H1 (cell line): Measurements from ENCODE around the gene MAN2A1.

Source experiments
- GABPA ChIP-seq: IDR thresholded peaks from 2 replicates; pipeline ENCODE4 v1.6.1; 2011; ENCODE audit warnings: mild to moderate bottlenecking, low read length, moderate library complexity, borderline replicate concordance; ENCODE audit not compliant: insufficient read depth
- POLR2AphosphoS5 ChIP-seq: IDR thresholded peaks from 2 replicates; pipeline ENCODE4 v1.6.1; 2011; ENCODE audit warnings: low read depth, low read length
- TF ChIP-seq, protein P1 (sequence below), 3 experiments: IDR thresholded peaks; 1 replicate in 2 of 3; 2 replicates in 1 of 3; pipeline versions ENCODE4 v1.5.1 to v1.6.1; 2011; ENCODE audit warnings: low read length in 3 of 3, mild to moderate bottlenecking in 3 of 3, inconsistent platforms in 2 of 3, low read depth in 1 of 3, moderate library complexity in 1 of 3; ENCODE audit not compliant: insufficient read depth in 1 of 3; ENCODE audit errors: control extremely low read depth in 1 of 3

DNA sequence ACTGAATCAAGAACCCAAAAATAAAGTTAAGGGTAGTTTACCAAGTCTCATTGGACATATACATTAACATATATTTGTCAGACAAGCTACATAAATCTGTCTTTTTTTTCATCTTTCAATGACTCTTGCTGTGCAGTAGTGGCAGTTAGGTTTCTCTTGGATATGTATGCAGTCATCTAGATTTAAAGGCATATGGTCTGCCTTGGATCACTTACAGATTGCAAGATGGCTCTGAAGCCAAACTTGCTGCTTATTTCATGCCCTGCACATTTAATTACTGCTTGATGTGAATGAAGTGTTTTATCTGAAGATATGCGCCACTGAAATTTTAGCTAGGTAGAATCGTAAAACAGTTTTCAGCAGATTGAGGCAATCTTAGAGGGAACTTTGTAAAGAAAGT lies 18.6 kb upstream of the MAN2A1 start:
- TF ChIP-seq, protein P1, sequence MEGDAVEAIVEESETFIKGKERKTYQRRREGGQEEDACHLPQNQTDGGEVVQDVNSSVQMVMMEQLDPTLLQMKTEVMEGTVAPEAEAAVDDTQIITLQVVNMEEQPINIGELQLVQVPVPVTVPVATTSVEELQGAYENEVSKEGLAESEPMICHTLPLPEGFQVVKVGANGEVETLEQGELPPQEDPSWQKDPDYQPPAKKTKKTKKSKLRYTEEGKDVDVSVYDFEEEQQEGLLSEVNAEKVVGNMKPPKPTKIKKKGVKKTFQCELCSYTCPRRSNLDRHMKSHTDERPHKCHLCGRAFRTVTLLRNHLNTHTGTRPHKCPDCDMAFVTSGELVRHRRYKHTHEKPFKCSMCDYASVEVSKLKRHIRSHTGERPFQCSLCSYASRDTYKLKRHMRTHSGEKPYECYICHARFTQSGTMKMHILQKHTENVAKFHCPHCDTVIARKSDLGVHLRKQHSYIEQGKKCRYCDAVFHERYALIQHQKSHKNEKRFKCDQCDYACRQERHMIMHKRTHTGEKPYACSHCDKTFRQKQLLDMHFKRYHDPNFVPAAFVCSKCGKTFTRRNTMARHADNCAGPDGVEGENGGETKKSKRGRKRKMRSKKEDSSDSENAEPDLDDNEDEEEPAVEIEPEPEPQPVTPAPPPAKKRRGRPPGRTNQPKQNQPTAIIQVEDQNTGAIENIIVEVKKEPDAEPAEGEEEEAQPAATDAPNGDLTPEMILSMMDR (IDR thresholded peaks at IDR 0.05; ENCODE audit: control extremely low read depth in 1 of 3, insufficient read depth in 1 of 3, low read depth in 1 of 3, low read length in 3 of 3), result no peak
- no peak for TF ChIP-seq POLR2AphosphoS5
- no peak for TF ChIP-seq GABPA
